ENCODE data around the gene SLCO2B1. TPM values are rescaled to one million over a fixed set of nuclear protein-coding genes. Genes with fewer than 3 reads are reported as not detected.

Gene SLCO2B1
- total RNA-seq, 1 experiment from 2014 or later, result not detected

DNA sequence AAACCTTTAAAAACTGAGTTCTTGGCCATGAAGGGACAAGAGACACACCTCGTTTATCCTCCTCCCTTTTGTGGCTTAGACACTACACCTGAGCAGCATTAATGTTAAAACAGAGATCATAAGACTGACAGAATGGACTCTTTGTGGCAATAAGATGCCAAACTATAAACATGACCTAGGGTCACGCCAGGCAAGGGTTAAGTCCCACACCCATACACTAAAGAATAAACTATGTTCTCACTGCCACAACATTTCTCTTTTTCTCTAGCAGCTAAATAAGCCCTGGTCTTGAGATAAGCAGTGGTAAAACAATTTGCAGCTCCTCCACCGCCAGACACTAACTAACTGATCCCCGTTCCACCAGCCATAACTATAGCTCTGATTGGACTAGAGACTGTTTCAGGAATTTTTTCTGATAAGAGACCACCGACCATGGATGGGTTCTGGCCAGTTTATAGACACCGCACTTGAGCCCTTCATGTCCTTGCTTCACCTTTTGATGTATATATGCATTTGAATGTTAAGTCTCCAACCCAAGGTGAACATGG, 4.9 kb upstream of the SLCO2B1 start:
- H2BK120ac ChIP-seq (ENCODE audit: low read depth, low read length, poor library complexity, severe bottlenecking), result no peak overlapping the region
- H2AK5ac ChIP-seq (ENCODE audit: insufficient read length, low read length), result no peak overlapping the region
- Mint-ChIP-seq H3K4me1 (peaks cover 3 to 8% of the 10 kb centered on the region in 2 experiments; a peak in 3 of 4 replicates), H3K36me3 (ENCODE audit: insufficient read depth in 1 of 3, low read depth in 3 of 3) (no peaks in the 10 kb centered on the region), H3K4me3 (no peak overlapping the region), H3K27ac (no peak overlapping the region), H3K9me3 (no peaks in the 10 kb centered on the region), H3K27me3 (ENCODE audit: low read depth) (peaks cover 11% of the 10 kb centered on the region)
- no peak overlapping the region for H3K4ac ChIP-seq (ENCODE audit: low read depth, low read length)
- H2BK20ac ChIP-seq (ENCODE audit: low read depth, low read length, poor library complexity, severe bottlenecking), result no peak overlapping the region
- H3K4me2 ChIP-seq (ENCODE audit: insufficient read depth, insufficient read length, low read length), result no peak overlapping the region
- no peak overlapping the region for H2BK12ac ChIP-seq (ENCODE audit: insufficient read length, low read depth, low read length)
- H4K8ac ChIP-seq (replicated peaks; ENCODE audit: insufficient read length, low read depth, low read length), result no peak overlapping the region
- no peaks in the 10 kb centered on the region for H3K9me3 ChIP-seq (ENCODE audit: control insufficient read depth, low read depth, low read length)
- no peak for DNase-seq
- no peak overlapping the region for H4K91ac ChIP-seq (ENCODE audit: insufficient read length, low read depth, low read length)
- H2AFZ ChIP-seq (ENCODE audit: low read length), result no peak overlapping the region
- H3K27me3 ChIP-seq (ENCODE audit: insufficient read depth, low read length), result no peaks in the 10 kb centered on the region
- no peak overlapping the region for H4K5ac ChIP-seq (ENCODE audit: insufficient read length, low read depth, low read length)
- no peak overlapping the region for H2BK5ac ChIP-seq (ENCODE audit: insufficient read length, low read length)
- H2BK15ac ChIP-seq (ENCODE audit: low read depth, low read length), result no peak overlapping the region
- H3K56ac ChIP-seq (ENCODE audit: insufficient read length, low read depth, low read length), result no peak overlapping the region
- no peak overlapping the region for H3K9ac ChIP-seq (ENCODE audit: extremely low read depth, insufficient read length, low read length)
- no peak overlapping the region for H3K23ac ChIP-seq (ENCODE audit: insufficient read length, low read depth, low read length)
- no peak overlapping the region for H3T11ph ChIP-seq (ENCODE audit: low read length)
- no CpG with 5 or more reads among the region's 6 CpGs for WGBS (ENCODE audit: extremely low coverage, insufficient read length, low lambda C conversion rate)
- no peaks in the 10 kb centered on the region for H3K79me2 ChIP-seq (ENCODE audit: insufficient read depth, low read length)
- H3K23me2 ChIP-seq (ENCODE audit: insufficient read length, low read depth, low read length, poor library complexity, severe bottlenecking), result no peaks in the 10 kb centered on the region
- no peaks in the 10 kb centered on the region for H4K20me1 ChIP-seq (ENCODE audit: control insufficient read depth, insufficient read depth, insufficient read length)
- H3K79me1 ChIP-seq (ENCODE audit: insufficient read depth, low read depth, low read length, poor library complexity, severe bottlenecking), result no peaks in the 10 kb centered on the region
- peaks cover 5% of the 10 kb centered on the region for H3K4me1 ChIP-seq (ENCODE audit: insufficient read depth, low read length)
- TF ChIP-seq CTCF (conservative IDR thresholded peaks at IDR 0.05), result no peak
- H3K27ac ChIP-seq (ENCODE audit: insufficient read length, low read depth, low read length), result no peak overlapping the region
- H3K18ac ChIP-seq (ENCODE audit: insufficient read length, low read depth, low read length), result no peak overlapping the region
- no peak overlapping the region for H3K14ac ChIP-seq (ENCODE audit: insufficient read depth, low read length)

Data from H9 (cell line).